ENCODE data around the gene TMTC2. TPM values are rescaled to one million over a fixed set of nuclear protein-coding genes. Genes with fewer than 3 reads are reported as not detected.

TMTC2 gene
- total RNA-seq, 1 donor from 2014 or later, result 22.9 TPM

- no peak for DNase-seq
These were observed 272.3 kb downstream of the TMTC2 start for GRCh38 chr12:82958966-82959365.

GRCh38 chr12:82959821-82960220 is 273.1 kb downstream of the TMTC2 start:
- no peak for DNase-seq

DNA sequence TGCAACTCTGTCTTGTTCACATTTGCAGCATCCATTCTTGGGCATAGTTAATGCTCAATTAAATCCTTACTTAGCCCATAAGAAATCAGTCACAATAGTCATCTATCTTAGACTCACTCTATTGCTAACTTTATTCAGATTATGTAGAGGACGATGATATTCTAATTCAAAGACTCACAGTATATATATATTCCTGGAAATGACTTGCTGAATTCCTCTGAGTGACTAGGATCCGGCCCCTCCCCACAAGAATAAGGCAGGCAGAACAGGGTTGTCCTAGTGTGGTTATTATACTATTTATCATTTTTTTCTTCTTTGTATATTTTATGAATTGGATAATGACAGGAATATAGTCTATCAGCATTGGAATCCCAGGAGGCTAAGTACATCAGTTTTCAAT is 275.1 kb downstream of the TMTC2 start:
- no peak for DNase-seq

- no peak for DNase-seq
These were observed 277.2 kb downstream of the TMTC2 start for GRCh38 chr12:82963956-82964355.

GRCh38 chr12:82964446-82964845 is 277.7 kb downstream of the TMTC2 start:
- DNase-seq, result no peak

- no peak for DNase-seq
These were observed 279.4 kb downstream of the TMTC2 start for GRCh38 chr12:82966001-82966559.

DNA sequence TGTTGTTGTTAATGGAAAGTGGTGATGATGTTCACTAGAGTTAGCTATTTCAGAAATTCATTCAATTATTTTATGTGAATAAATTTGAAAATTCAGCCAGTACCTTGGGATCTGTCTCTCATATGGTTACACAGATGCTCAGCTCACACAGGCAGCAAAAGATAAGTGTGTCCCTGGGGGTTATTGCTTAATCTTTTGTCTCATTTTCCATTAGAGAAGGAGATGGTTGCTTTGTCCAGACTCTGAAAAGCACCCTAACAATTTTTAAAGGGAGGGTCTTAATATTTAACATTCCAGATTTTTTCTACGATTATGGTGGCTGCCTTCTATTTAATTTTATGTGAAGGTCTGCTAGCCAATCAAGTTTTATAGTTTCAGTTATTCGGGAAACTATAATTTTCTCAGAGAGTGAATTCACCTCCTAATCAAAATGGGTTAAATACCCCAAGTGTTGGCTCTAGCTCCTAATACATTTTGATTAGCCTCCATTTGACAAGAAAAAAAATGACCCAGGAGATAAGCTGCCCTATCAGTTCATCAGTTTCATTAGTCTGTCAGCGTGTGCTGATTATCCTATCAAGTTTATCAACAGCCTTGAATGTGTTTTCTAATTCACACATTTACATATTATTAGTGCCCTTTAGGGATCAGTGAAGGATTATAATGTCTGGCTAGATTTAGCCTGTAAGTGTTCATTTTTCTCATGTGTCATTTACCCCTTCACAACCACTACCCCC is 282.1 kb downstream of the TMTC2 start:
- DNase-seq, result no peak

GRCh38 chr12:82970614-82971013 is 283.9 kb downstream of the TMTC2 start:
- DNase-seq, result no peak

- DNase-seq, result no peak
These were observed 284.9 kb downstream of the TMTC2 start for GRCh38 chr12:82971584-82971983.

- no peak for DNase-seq
These were observed 285.9 kb downstream of the TMTC2 start for GRCh38 chr12:82972624-82973023.

DNA sequence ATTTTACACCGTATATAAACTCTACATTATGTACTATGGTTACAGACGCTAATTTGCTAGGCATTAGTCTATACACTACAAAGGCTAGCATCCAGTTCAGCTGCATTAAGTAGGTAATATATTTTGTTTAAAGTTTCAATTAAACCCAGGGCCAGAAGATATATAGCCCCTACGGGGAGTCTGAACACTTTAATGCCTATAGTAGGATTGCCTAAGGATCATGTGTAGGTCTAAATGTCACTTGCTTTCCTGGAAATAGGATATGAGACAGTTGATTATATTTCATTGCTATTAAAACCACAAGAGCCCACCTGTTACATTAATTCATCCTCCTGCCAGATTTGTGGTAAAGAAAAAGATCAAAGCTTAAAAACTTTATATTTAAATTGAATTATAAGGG is 286.9 kb downstream of the TMTC2 start:
- no peak for DNase-seq

GRCh38 chr12:82981150-82981549 is 294.4 kb downstream of the TMTC2 start:
- no peak for DNase-seq

DNA sequence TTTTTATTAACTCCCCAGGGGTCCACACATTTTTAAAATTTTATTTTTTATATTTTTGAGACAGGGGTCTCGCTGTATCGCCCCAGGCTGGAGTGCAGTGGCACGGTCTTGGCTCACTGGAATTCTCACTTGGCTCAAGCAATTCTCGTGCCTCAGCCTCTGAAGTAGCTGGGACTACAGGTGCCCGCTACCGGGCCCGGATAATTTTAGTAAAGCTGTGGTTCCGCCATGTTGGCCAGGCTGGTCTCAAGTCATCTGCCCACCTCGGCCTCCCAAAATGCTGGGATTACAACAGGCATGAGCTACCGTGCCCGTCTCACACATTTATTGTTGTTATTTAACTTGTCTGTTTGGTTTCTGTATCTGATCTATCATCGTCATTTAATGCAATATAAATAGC is 307.4 kb downstream of the TMTC2 start:
- DNase-seq, result no peak

DNA sequence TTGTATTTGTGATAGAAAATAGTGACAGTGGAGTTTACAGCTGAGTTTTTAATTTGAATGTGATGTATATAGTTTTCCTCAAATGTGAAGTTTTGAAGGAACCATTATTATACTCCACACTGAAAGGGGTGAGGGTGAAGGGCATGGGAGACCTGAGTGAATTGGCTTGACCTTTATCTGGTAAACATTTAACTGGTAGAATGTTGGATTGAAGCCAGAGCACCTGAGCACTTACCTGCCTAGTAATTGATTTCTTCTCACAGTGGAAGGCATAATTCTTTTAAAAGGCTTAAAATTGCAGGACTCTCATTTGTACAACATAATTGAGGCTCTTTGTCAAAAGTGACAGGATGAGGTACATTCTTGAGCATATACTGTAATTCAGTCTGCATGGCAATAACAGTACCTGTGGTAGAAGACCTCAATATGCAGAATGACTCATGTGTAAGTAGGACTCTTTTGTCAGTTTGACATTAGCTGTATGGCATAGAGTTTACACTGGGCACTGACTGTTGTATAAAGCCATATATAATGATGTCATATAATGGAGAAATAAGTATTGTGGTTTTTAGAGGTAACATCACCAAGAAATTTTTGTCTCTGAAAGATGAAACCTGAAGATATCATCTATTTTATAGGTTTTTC is 309.6 kb downstream of the TMTC2 start:
- DNase-seq, result no peak

DNA sequence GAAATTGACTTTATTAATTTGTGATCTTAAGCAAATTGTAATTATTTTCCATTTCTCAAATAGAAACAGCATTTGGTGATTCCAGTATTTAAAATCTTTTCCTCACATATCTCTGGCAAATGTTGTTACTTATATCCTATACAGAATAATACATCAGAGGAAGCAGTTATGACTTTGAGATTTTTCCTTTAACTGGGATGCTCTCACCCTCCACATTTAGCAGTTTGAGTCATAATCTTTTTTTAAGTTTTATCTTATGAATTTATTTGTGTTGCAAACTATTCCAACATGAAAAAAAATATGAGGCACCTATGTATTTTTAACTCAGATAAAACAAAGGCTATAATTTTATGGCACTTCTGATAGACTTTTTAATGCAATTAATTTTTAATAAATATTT is 311.8 kb downstream of the TMTC2 start:
- DNase-seq, result no peak

DNA sequence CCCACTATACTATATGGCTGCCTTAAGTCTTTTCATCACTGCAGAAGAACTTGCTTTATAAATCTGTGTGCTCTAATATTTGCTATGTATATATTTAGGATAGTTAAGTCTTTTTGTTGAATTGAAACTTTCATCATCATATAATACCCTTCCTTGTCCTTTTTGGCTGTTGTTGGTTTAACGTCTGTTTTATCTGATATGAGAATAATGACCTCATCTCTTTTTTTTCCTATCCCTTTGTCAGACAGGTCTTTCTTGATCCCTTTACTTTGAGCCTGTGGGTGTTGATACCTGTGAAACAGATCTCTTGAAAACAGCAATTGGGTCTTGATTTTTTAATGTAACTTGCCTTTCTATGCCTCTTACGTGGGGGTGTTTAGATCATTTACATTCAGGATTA is 316.3 kb downstream of the TMTC2 start:
- DNase-seq, result no peak

DNA sequence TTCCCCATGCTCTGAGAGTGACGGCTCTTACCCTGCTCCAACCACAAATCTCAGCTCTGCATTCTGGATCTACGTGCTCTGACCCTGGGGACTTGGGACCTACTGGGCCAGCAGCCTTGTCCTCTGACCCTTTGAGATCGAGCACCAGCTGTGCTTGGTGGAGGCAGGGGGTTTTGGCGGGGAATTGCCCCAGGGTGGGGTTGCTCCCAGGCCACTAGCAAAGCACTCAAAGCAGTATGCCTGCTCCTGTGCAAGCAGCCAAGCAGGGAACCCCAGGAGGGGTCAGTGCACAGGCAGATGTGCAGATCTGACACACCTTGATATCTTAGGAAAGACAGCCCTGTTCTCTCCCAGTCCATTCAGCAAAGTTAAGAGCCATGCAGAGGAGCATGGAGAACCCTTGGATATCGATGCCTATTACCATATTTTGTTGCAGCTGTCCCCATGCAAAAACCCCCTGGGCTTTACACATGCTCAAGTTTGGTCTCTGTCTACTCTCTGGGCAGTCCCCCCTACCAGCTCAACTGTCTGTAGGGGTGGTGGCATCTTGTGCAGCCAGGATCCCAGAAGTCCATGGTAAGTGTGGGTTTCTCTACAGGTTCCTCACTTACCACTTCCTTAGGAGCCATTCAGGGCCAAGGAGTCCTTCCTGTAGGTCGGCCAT is 319.0 kb downstream of the TMTC2 start:
- no peak for DNase-seq

DNA sequence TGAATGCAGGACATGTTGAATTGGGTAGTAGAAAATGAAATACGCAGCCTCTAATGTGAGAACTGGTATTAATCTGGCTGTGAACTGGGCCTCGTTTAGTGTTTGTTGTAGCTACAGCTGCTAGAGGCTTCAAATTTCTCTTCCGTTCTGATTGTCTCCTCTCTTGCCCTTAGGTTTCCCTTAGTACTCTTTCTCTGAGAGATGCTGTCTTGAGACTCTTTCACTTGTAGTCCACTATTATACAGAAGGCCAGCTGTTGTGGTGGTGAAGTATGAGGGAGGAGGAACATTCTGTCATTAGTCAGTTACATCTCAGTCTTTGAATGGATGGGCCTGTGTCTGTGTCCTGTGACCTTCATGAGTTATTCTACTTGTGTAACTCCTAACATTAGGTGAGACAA is 322.0 kb downstream of the TMTC2 start:
- no peak for DNase-seq

DNA sequence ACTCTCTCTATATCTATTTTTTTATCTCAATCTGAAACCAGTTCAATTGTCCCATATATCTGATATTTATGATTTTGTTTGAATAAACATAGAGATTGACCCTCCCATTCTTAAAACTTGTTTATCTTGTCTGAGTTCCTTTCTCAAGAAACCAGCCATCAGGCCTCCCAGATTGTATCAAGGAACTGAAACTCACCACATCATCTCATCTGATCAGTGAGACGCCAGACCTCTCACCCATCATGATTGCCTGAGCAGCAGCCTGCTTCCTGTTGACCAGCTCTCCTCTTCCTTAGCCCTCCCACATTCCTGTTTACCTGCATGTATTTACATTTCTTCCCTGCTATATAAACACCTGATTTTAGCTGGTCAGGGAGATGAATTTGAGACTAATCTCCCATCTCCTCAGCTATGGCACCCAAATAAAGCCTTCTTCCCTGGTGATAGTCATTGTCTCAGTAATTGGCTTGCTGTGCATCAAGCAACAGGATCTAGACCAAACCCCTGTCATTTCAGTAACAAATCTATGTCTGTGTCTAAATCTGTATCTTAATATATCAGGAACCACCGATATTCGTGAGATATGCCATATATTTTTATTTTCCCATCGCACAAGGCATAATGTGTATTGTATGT is 323.6 kb downstream of the TMTC2 start:
- DNase-seq, result no peak

DNA sequence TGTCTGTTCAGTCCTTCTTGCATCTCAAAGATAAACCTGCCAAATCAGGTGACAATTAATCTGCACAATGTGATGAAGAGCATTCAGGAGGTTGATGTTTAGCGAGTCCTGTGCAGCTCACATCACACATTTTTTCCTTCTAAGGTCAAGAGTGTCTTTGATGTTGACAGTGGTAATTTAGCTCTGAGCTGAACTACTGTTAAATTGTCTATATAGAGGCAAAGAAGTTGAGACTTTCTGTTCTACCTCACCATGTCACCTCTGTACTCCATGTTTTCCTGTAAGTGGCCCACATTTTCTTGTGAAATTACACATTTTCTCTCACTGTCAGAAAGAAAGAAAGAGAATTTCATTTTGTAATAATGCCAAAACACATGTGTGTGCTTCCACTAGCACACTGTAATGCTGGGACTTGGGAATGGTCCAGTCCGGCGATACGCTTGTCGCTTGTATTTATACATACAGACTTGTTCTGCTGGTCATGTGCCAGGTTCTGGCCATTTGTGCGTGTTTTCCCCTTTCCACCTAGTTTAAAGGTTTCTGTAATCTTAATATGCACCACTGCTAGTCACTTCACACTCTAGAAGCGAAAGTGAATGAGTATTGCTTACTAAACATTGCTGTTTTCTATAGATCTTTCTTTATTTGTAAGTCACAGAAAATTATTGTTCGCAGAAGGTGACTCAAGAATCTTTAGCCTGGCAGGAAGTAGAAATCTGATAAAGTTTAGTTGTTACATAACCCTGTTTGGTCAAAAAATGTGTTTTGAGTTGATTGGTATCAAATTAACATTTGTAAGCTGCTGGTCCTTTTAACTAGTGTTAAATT is 328.9 kb downstream of the TMTC2 start:
- DNase-seq, result no peak

GRCh38 chr12:83016218-83016835 is 329.6 kb downstream of the TMTC2 start:
- peak; percentile 31 for DNase-seq
